IPS-18c (cell line): ENCODE data around the gene BCAR1.
"Not testable (repeated sequence)": the region's sequence is repeated elsewhere in the genome, so short reads cannot be mapped to it uniquely, and the experiment has no call there.

ENCODE experiments used
- H3K4me3 ChIP-seq: 2 replicates; pipeline ENCODE4 v1.7.0; 2013; ENCODE audit warnings: low read depth, mild to moderate bottlenecking, low read length, moderate library complexity; ENCODE audit not compliant: insufficient read depth
- H3K9me3 ChIP-seq: one replicate; pipeline ENCODE4 v1.6.1; 2013; ENCODE audit warnings: mild to moderate bottlenecking, low read length, moderate library complexity; ENCODE audit not compliant: control insufficient read depth, insufficient read depth

BCAR1 gene

GRCh38 chr16:75248142-75248535 lies 3.3 kb downstream of the BCAR1 start:
- no peak overlapping the region for H3K4me3 ChIP-seq
- no peaks in the 10 kb centered on the region for H3K9me3 ChIP-seq

- Histone ChIP-seq H3K9me3 (no peaks in the 10 kb centered on the region), H3K4me3 (no peak overlapping the region)
Measured at GRCh38 chr16:75247249-75247648, 4.2 kb downstream of the BCAR1 start.

GRCh38 chr16:75246504-75247205 lies 4.8 kb downstream of the BCAR1 start:
- no peak overlapping the region; the same call in 1 of the 2 replicates for H3K4me3 ChIP-seq
- H3K9me3 ChIP-seq = no peaks in the 10 kb centered on the region

GRCh38 chr16:75244844-75245758 lies 6.3 kb downstream of the BCAR1 start:
- H3K9me3 ChIP-seq = no peaks in the 10 kb centered on the region
- H3K4me3 ChIP-seq = no peak overlapping the region

- Histone ChIP-seq H3K4me3 (no peak overlapping the region), H3K9me3 (no peaks in the 10 kb centered on the region)
Measured at GRCh38 chr16:75244225-75244809, 7.1 kb downstream of the BCAR1 start.

- Histone ChIP-seq H3K9me3 (no peaks in the 10 kb centered on the region), H3K4me3 (no peak overlapping the region)
Measured at GRCh38 chr16:75243667-75244224, 7.7 kb downstream of the BCAR1 start.

- not testable (repeated sequence) for H3K9me3 ChIP-seq, H3K4me3 ChIP-seq
Measured at GRCh38 chr16:75242436-75243078, 8.9 kb downstream of the BCAR1 start.

- no peak overlapping the region for H3K4me3 ChIP-seq
- H3K9me3 ChIP-seq = no peaks in the 10 kb centered on the region
Measured at GRCh38 chr16:75241955-75242354, 9.5 kb downstream of the BCAR1 start.

- no peaks in the 10 kb centered on the region for H3K9me3 ChIP-seq
- no peak overlapping the region for H3K4me3 ChIP-seq
Measured at GRCh38 chr16:75241412-75241811, 10.0 kb downstream of the BCAR1 start.

GRCh38 chr16:75240633-75241032 lies 10.8 kb downstream of the BCAR1 start:
- H3K4me3 ChIP-seq, H3K9me3 ChIP-seq: not testable (repeated sequence)

GRCh38 chr16:75239542-75240122 lies 11.8 kb downstream of the BCAR1 start:
- no peak overlapping the region for H3K4me3 ChIP-seq
- H3K9me3 ChIP-seq = no peaks in the 10 kb centered on the region

GRCh38 chr16:75238853-75239541 lies 12.4 kb downstream of the BCAR1 start:
- Histone ChIP-seq H3K4me3 (no peak overlapping the region), H3K9me3 (no peaks in the 10 kb centered on the region)

GRCh38 chr16:75238132-75238852 lies 13.1 kb downstream of the BCAR1 start:
- Histone ChIP-seq H3K4me3 (no peak overlapping the region), H3K9me3 (no peaks in the 10 kb centered on the region)

GRCh38 chr16:75237398-75238131 lies 13.9 kb downstream of the BCAR1 start:
- no peak overlapping the region for H3K4me3 ChIP-seq

GRCh38 chr16:75236736-75237397 lies 14.6 kb downstream of the BCAR1 start:
- Histone ChIP-seq H3K4me3 (no peak overlapping the region), H3K9me3 (no peaks in the 10 kb centered on the region)

More at GRCh38 chr16:75237398-75238131, 13.9 kb downstream of the BCAR1 start:
- H3K9me3 ChIP-seq = no peaks in the 10 kb centered on the region
